Epithelial cell of esophagus (primary cell): ENCODE data around the gene ERCC6.

ENCODE experiments used
- DNase-seq: peaks from one replicate; pipeline ENCODE4 v3.0.0; 2010; ENCODE audit warnings: low read depth
- H3K4me3 ChIP-seq: 2 replicates; pipeline ENCODE4 v1.5.1; 2011; ENCODE audit warnings: mild to moderate bottlenecking, low read length, control low read depth
- TF ChIP-seq, protein P1 (sequence below): IDR thresholded peaks from 2 replicates; pipeline ENCODE4 v1.5.1; 2011; ENCODE audit warnings: low read depth, mild to moderate bottlenecking, low read length, control low read depth, inconsistent platforms; ENCODE audit not compliant: insufficient read depth; ENCODE audit errors: missing control alignments

The ERCC6 gene

DNA sequence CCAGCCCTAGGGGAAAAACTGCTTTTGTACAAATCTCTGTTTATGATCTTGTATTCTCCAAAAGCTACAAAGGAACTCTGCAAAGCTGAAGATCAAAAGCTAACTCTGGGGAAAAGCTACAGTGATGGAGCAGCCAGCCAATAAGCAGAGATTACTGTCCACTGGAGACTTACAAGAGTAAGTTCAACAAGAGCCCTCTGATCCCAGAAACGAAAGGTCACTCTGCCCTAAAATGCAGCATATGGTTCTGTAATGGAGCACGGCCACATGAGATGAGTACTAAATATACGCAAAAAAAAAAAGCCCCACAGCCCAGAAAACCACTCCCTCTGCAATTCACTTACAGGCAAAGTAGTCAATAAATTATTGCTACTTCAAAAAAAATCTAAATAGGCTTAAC is 60.1 kb downstream of the ERCC6 start:
- DNase-seq, result no peak
- H3K4me3 ChIP-seq, result no peak overlapping the region
- TF ChIP-seq, protein P1, sequence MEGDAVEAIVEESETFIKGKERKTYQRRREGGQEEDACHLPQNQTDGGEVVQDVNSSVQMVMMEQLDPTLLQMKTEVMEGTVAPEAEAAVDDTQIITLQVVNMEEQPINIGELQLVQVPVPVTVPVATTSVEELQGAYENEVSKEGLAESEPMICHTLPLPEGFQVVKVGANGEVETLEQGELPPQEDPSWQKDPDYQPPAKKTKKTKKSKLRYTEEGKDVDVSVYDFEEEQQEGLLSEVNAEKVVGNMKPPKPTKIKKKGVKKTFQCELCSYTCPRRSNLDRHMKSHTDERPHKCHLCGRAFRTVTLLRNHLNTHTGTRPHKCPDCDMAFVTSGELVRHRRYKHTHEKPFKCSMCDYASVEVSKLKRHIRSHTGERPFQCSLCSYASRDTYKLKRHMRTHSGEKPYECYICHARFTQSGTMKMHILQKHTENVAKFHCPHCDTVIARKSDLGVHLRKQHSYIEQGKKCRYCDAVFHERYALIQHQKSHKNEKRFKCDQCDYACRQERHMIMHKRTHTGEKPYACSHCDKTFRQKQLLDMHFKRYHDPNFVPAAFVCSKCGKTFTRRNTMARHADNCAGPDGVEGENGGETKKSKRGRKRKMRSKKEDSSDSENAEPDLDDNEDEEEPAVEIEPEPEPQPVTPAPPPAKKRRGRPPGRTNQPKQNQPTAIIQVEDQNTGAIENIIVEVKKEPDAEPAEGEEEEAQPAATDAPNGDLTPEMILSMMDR, result no peak

DNA sequence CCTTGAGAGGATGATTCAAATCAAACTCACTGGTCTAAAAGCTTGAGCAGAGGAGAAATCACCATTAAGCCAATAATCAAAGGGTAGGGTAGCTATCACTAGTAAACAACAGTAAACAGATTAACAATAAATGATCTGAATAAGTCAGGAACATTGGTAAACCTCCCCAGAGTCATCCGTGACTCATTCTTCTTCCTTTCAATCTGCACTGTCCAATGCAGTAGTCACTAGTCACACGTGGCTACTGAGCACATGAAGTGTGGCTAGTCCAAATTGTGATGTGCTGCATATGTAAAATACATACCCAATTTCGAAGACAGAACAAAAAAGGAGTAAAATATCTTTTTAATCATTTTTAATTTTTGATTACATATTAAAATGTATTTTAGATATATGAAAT is 64.0 kb downstream of the ERCC6 start:
- TF ChIP-seq, protein P1, result no peak
- peak; percentile 69 for DNase-seq

GRCh38 chr10:49471532-49471931 is 67.4 kb downstream of the ERCC6 start:
- H3K4me3 ChIP-seq, result no peak overlapping the region
- TF ChIP-seq, protein P1, result no peak
- DNase-seq, result peak; percentile 18

More for the DNA sequence above, 64.0 kb downstream of the ERCC6 start:
- no peak overlapping the region for H3K4me3 ChIP-seq

- no peak for DNase-seq
- H3K4me3 ChIP-seq, result no peak overlapping the region
- TF ChIP-seq, protein P1, result no peak
These were observed 73.2 kb downstream of the ERCC6 start for GRCh38 chr10:49465736-49466135.
